ENCODE measurements around the gene DNAI1. TPM values are rescaled to one million over a fixed set of nuclear protein-coding genes. Genes with fewer than 3 reads are reported as not detected.
"Not testable (repeated sequence)": the region's sequence is repeated elsewhere in the genome, so short reads cannot be mapped to it uniquely, and the experiment has no call there.

The DNAI1 gene
- total RNA-seq, 2 experiments from 2014 or later = not detected

- CTCF ChIA-PET = interaction anchor here (1.7 to 1.8 kb wide), 2 partner anchors 9 to 61 kb away, joined by 5 to 6 read pairs; no protein-coding TSS in a partner anchor
These were observed 6.9 kb downstream of the DNAI1 start for GRCh38 chr9:34465468-34465867.

GRCh38 chr9:34475097-34475496 is 16.5 kb downstream of the DNAI1 start:
- DNase-seq (no peak), ATAC-seq (no peak)
- Mint-ChIP-seq H3K4me1 (ENCODE audit: low read depth) (peaks cover 6% of the 10 kb centered on the region), H3K36me3 (ENCODE audit: low read depth) (no peaks in the 10 kb centered on the region), H3K9me3 (ENCODE audit: insufficient read depth) (no peaks in the 10 kb centered on the region), H3K4me3 (no peak overlapping the region), H3K27ac (no peak overlapping the region), H3K27me3 (ENCODE audit: low read depth) (peaks cover 4% of the 10 kb centered on the region)
- POLR2A ChIA-PET = no interaction called here
- CTCF ChIA-PET = interaction anchor here (0.8 to 3.5 kb wide), 2 partner anchors 71 to 129 kb away, joined by 3 to 8 read pairs; no protein-coding TSS in a partner anchor

More at GRCh38 chr9:34465468-34465867, 6.9 kb downstream of the DNAI1 start:
- H3K27me3 Mint-ChIP-seq (ENCODE audit: low read depth) = peaks cover 20% of the 10 kb centered on the region
- no peaks in the 10 kb centered on the region for H3K36me3 Mint-ChIP-seq (ENCODE audit: low read depth)
- no peak overlapping the region for H3K4me3 Mint-ChIP-seq
- no peaks in the 10 kb centered on the region for H3K9me3 Mint-ChIP-seq (ENCODE audit: insufficient read depth)
- ATAC-seq (no peak), DNase-seq (no peak)
- POLR2A ChIA-PET = no interaction called here
- H3K4me1 Mint-ChIP-seq (ENCODE audit: low read depth) = no peaks in the 10 kb centered on the region
- no peak overlapping the region for H3K27ac Mint-ChIP-seq

GRCh38 chr9:34477541-34477940 is 18.9 kb downstream of the DNAI1 start:
- H3K9me3 Mint-ChIP-seq (ENCODE audit: insufficient read depth) = no peaks in the 10 kb centered on the region
- no peak overlapping the region for H3K4me3 Mint-ChIP-seq
- H3K27me3 Mint-ChIP-seq (ENCODE audit: low read depth) = no peaks in the 10 kb centered on the region
- ATAC-seq = no peak
- ChIA-PET POLR2A (no interaction called here), CTCF (interaction anchor here (3.5 kb wide), 1 partner anchor 126 kb away, joined by 8 read pairs; no protein-coding TSS in a partner anchor)
- no peak for DNase-seq
- H3K4me1 Mint-ChIP-seq (ENCODE audit: low read depth) = peaks cover 6% of the 10 kb centered on the region
- H3K27ac Mint-ChIP-seq = no peak overlapping the region
- H3K36me3 Mint-ChIP-seq (ENCODE audit: low read depth) = no peaks in the 10 kb centered on the region

- no peak overlapping the region for H3K4me3 Mint-ChIP-seq
- no peak overlapping the region for H3K27ac Mint-ChIP-seq
- ChIA-PET CTCF (no interaction called here), POLR2A (no interaction called here)
- ATAC-seq (no peak), DNase-seq (no peak)
- H3K4me1 Mint-ChIP-seq (ENCODE audit: low read depth) = peaks cover 6% of the 10 kb centered on the region
- H3K27me3 Mint-ChIP-seq (ENCODE audit: low read depth) = no peaks in the 10 kb centered on the region
- H3K36me3 Mint-ChIP-seq (ENCODE audit: low read depth) = no peaks in the 10 kb centered on the region
- no peaks in the 10 kb centered on the region for H3K9me3 Mint-ChIP-seq (ENCODE audit: insufficient read depth)
These were observed 20.8 kb downstream of the DNAI1 start for GRCh38 chr9:34479431-34479866.

GRCh38 chr9:34481620-34482019 is 23.0 kb downstream of the DNAI1 start:
- POLR2A ChIA-PET; H3K27ac Mint-ChIP-seq; H3K9me3 Mint-ChIP-seq (ENCODE audit: insufficient read depth); H3K36me3 Mint-ChIP-seq (ENCODE audit: low read depth); CTCF ChIA-PET; ATAC-seq; DNase-seq; H3K4me3 Mint-ChIP-seq; H3K27me3 Mint-ChIP-seq (ENCODE audit: low read depth); H3K4me1 Mint-ChIP-seq (ENCODE audit: low read depth): not testable (repeated sequence)

GRCh38 chr9:34482746-34483145 is 24.1 kb downstream of the DNAI1 start:
- H3K27me3 Mint-ChIP-seq (ENCODE audit: low read depth); H3K9me3 Mint-ChIP-seq (ENCODE audit: insufficient read depth); POLR2A ChIA-PET: not testable (repeated sequence)

GRCh38 chr9:34484678-34485077 is 26.1 kb downstream of the DNAI1 start:
- POLR2A ChIA-PET = no interaction called here
- CTCF ChIA-PET = interaction anchor here (0.7 to 1.2 kb wide), 2 partner anchors 11 to 80 kb away, joined by 3 read pairs; no protein-coding TSS in a partner anchor
- Mint-ChIP-seq H3K27me3 (ENCODE audit: low read depth) (peaks cover 10% of the 10 kb centered on the region), H3K4me3 (no peak overlapping the region), H3K4me1 (ENCODE audit: low read depth) (no peaks in the 10 kb centered on the region), H3K9me3 (ENCODE audit: insufficient read depth) (no peaks in the 10 kb centered on the region), H3K36me3 (ENCODE audit: low read depth) (no peaks in the 10 kb centered on the region), H3K27ac (no peak overlapping the region)
- ATAC-seq = no peak
- no peak for DNase-seq

More at GRCh38 chr9:34482746-34483145, 24.1 kb downstream of the DNAI1 start:
- H3K27ac Mint-ChIP-seq; H3K36me3 Mint-ChIP-seq (ENCODE audit: low read depth); H3K4me1 Mint-ChIP-seq (ENCODE audit: low read depth); H3K4me3 Mint-ChIP-seq; CTCF ChIA-PET; ATAC-seq; DNase-seq: not testable (repeated sequence)

GRCh38 chr9:34485822-34486221 is 27.2 kb downstream of the DNAI1 start:
- Mint-ChIP-seq H3K27ac (no peak overlapping the region), H3K9me3 (ENCODE audit: insufficient read depth) (no peaks in the 10 kb centered on the region), H3K27me3 (ENCODE audit: low read depth) (peaks cover 12% of the 10 kb centered on the region), H3K4me3 (no peak overlapping the region), H3K36me3 (ENCODE audit: low read depth) (no peaks in the 10 kb centered on the region), H3K4me1 (ENCODE audit: low read depth) (no peaks in the 10 kb centered on the region)
- CTCF ChIA-PET = interaction anchor here (1.2 kb wide), 1 partner anchor 9 kb away, joined by 3 read pairs; no protein-coding TSS in a partner anchor
- ATAC-seq = no peak
- POLR2A ChIA-PET = no interaction called here
- no peak for DNase-seq

- Mint-ChIP-seq H3K4me1 (ENCODE audit: low read depth) (no peaks in the 10 kb centered on the region), H3K4me3 (no peak overlapping the region), H3K27me3 (ENCODE audit: low read depth) (peaks cover 12% of the 10 kb centered on the region), H3K9me3 (ENCODE audit: insufficient read depth) (no peaks in the 10 kb centered on the region), H3K36me3 (ENCODE audit: low read depth) (no peaks in the 10 kb centered on the region), H3K27ac (no peak overlapping the region)
- ATAC-seq = no peak
- POLR2A ChIA-PET = no interaction called here
- no peak for DNase-seq
- CTCF ChIA-PET = no interaction called here
These were observed 28.0 kb downstream of the DNAI1 start for GRCh38 chr9:34486572-34486971.

GRCh38 chr9:34490360-34490759 is 31.8 kb downstream of the DNAI1 start:
- Mint-ChIP-seq H3K4me1 (ENCODE audit: low read depth) (no peaks in the 10 kb centered on the region), H3K36me3 (ENCODE audit: low read depth) (no peaks in the 10 kb centered on the region), H3K27ac (no peak overlapping the region), H3K4me3 (no peak overlapping the region), H3K27me3 (ENCODE audit: low read depth) (peaks cover 12% of the 10 kb centered on the region), H3K9me3 (ENCODE audit: insufficient read depth) (no peaks in the 10 kb centered on the region)
- ATAC-seq = no peak
- ChIA-PET CTCF (interaction anchor here (0.8 to 1.6 kb wide), 3 partner anchors 51 to 113 kb away, joined by 3 to 7 read pairs (median 4); no protein-coding TSS in a partner anchor), POLR2A (no interaction called here)
- no peak for DNase-seq

- Mint-ChIP-seq H3K4me1 (ENCODE audit: low read depth) (no peaks in the 10 kb centered on the region), H3K4me3 (no peak overlapping the region), H3K27me3 (ENCODE audit: low read depth) (peaks cover 12% of the 10 kb centered on the region), H3K27ac (no peak overlapping the region), H3K9me3 (ENCODE audit: insufficient read depth) (no peaks in the 10 kb centered on the region), H3K36me3 (ENCODE audit: low read depth) (no peaks in the 10 kb centered on the region)
- DNase-seq (no peak), ATAC-seq (no peak)
- POLR2A ChIA-PET = no interaction called here
- CTCF ChIA-PET = interaction anchor here (1.3 to 1.6 kb wide), 2 partner anchors 51 to 86 kb away, joined by 3 to 7 read pairs; no protein-coding TSS in a partner anchor
These were observed 32.2 kb downstream of the DNAI1 start for GRCh38 chr9:34490760-34491159.

GRCh38 chr9:34491596-34491995 is 33.0 kb downstream of the DNAI1 start:
- no peaks in the 10 kb centered on the region for H3K4me1 Mint-ChIP-seq (ENCODE audit: low read depth)
- peaks cover 11% of the 10 kb centered on the region for H3K27me3 Mint-ChIP-seq (ENCODE audit: low read depth)
- H3K9me3 Mint-ChIP-seq (ENCODE audit: insufficient read depth) = no peaks in the 10 kb centered on the region
- no peak overlapping the region for H3K27ac Mint-ChIP-seq
- ChIA-PET CTCF (no interaction called here), POLR2A (no interaction called here)
- no peak for ATAC-seq
- DNase-seq = no peak
- no peak overlapping the region for H3K4me3 Mint-ChIP-seq
- H3K36me3 Mint-ChIP-seq (ENCODE audit: low read depth) = no peaks in the 10 kb centered on the region

GRCh38 chr9:34492051-34492450 is 33.4 kb downstream of the DNAI1 start:
- ChIA-PET CTCF (no interaction called here), POLR2A (no interaction called here)
- H3K27ac Mint-ChIP-seq = no peak overlapping the region
- peaks cover 10% of the 10 kb centered on the region for H3K27me3 Mint-ChIP-seq (ENCODE audit: low read depth)
- no peaks in the 10 kb centered on the region for H3K9me3 Mint-ChIP-seq (ENCODE audit: insufficient read depth)
- no peaks in the 10 kb centered on the region for H3K4me1 Mint-ChIP-seq (ENCODE audit: low read depth)
- no peak overlapping the region for H3K4me3 Mint-ChIP-seq
- no peak for ATAC-seq
- H3K36me3 Mint-ChIP-seq (ENCODE audit: low read depth) = no peaks in the 10 kb centered on the region
- DNase-seq = no peak

All from activated CD8-positive, alpha-beta T cell treated with anti-CD3 and anti-CD28 coated beads, Interleukin-2, amount 10 ng/mL, durations not matched to agents 7 days and 5 days (primary cell).